Measurements from ENCODE around the gene ACBD4. TPM values are rescaled to one million over a fixed set of nuclear protein-coding genes. Genes with fewer than 3 reads are reported as not detected.

Gene ACBD4
- total RNA-seq, 6 experiments from 2014 or later: 5.0 to 8.0 (median 6.5) TPM

- H3K9me3 Mint-ChIP-seq: no peaks in the 10 kb centered on the region
- peaks cover 8% of the 10 kb centered on the region for H3K27me3 Mint-ChIP-seq (ENCODE audit: insufficient read depth)
- peak; percentile 33; the same call in 1 of the 2 replicates for TF ChIP-seq CTCF (IDR thresholded peaks at IDR 0.05)
- H3K27ac Mint-ChIP-seq: peak overlapping the region; percentile 46
- peaks cover 13% of the 10 kb centered on the region for H3K36me3 Mint-ChIP-seq (ENCODE audit: low read depth)
- H3K4me3 Mint-ChIP-seq: no peak overlapping the region
- H3K4me1 Mint-ChIP-seq (ENCODE audit: low read depth): no peaks in the 10 kb centered on the region
- no peak for DNase-seq
Measured at GRCh38 chr17:45108595-45109521, 26.6 kb upstream of the ACBD4 start.

- Mint-ChIP-seq H3K36me3 (ENCODE audit: low read depth) (peaks cover 13% of the 10 kb centered on the region), H3K4me1 (ENCODE audit: low read depth) (peaks cover 7% of the 10 kb centered on the region), H3K9me3 (no peaks in the 10 kb centered on the region), H3K27me3 (ENCODE audit: insufficient read depth) (peaks cover 10% of the 10 kb centered on the region), H3K4me3 (no peak overlapping the region), H3K27ac (no peak overlapping the region)
- TF ChIP-seq CTCF (IDR thresholded peaks at IDR 0.05): no peak
- DNase-seq: no peak
Measured at GRCh38 chr17:45110676-45111611, 24.5 kb upstream of the ACBD4 start.

- no peak overlapping the region for H3K4me3 Mint-ChIP-seq
- peaks cover 7% of the 10 kb centered on the region for H3K36me3 Mint-ChIP-seq (ENCODE audit: low read depth)
- no peak for TF ChIP-seq CTCF (IDR thresholded peaks at IDR 0.05)
- no peaks in the 10 kb centered on the region for H3K9me3 Mint-ChIP-seq
- peaks cover 8% of the 10 kb centered on the region for H3K27me3 Mint-ChIP-seq (ENCODE audit: insufficient read depth)
- H3K4me1 Mint-ChIP-seq (ENCODE audit: low read depth): peaks cover 13% of the 10 kb centered on the region
- H3K27ac Mint-ChIP-seq: no peak overlapping the region
- no peak for DNase-seq
Measured at GRCh38 chr17:45111850-45112249, 23.6 kb upstream of the ACBD4 start.

- Mint-ChIP-seq H3K4me3 (no peak overlapping the region), H3K27me3 (ENCODE audit: insufficient read depth) (peaks cover 6% of the 10 kb centered on the region), H3K36me3 (ENCODE audit: low read depth) (peaks cover 5% of the 10 kb centered on the region), H3K4me1 (ENCODE audit: low read depth) (peaks cover 13% of the 10 kb centered on the region), H3K9me3 (no peaks in the 10 kb centered on the region), H3K27ac (no peak overlapping the region)
- DNase-seq: no peak
- no peak for TF ChIP-seq CTCF (IDR thresholded peaks at IDR 0.05)
Measured at GRCh38 chr17:45112559-45113423, 22.7 kb upstream of the ACBD4 start.

DNA sequence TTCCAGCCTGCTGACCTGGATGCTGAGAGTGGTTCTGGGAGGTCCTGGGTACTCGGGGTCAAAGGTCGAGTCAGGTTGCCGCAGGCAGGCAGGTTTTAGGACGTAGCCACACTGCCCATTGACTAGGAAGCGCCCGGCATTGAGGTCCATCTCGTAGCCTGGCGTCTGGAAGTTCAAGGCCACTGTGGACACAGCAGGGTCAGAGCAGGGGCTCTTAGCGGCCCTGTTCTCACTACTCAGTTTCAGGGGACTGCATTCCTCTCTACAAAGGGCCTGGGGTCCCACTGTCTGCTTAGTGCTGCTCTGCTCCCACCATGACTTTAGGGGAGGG lies 22.1 kb upstream of the ACBD4 start:
- H3K4me3 Mint-ChIP-seq: no peak overlapping the region
- H3K27me3 Mint-ChIP-seq (ENCODE audit: insufficient read depth): peaks cover 4% of the 10 kb centered on the region
- no peak overlapping the region for H3K27ac Mint-ChIP-seq
- H3K4me1 Mint-ChIP-seq (ENCODE audit: low read depth): peaks cover 13% of the 10 kb centered on the region
- H3K36me3 Mint-ChIP-seq (ENCODE audit: low read depth): peaks cover 1% of the 10 kb centered on the region
- no peak for TF ChIP-seq CTCF (IDR thresholded peaks at IDR 0.05)
- no peaks in the 10 kb centered on the region for H3K9me3 Mint-ChIP-seq
- no peak for DNase-seq
